ENCODE measurements around the gene STK32B.

Gene STK32B

DNA sequence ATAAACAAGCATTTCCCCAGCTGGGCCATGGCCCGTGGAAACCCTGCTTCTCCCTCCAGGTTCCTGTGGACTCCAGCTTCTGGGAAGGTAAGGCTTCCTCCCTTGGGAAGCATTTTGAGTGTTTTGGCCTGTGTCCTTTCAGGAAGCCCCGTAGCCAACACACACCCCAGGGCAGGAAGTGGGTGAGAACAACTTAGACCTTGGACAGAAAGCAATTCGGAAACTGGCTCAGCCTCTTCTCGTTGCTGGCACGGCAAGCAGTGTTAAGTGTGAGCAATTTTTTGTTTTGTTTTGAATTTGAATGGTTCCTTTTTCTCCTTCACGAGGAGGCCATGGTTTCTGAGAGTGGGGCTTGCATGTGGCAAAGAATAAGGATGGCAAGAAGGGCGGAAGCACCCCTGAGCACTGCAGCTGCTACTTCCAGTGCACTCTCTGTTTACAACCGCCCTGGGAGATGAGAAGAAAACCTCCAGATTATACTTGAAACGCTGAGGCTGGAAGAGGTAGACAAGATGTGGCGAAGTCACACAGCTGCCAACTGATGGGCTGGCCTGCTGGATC lies 17.9 kb upstream of the STK32B start:
- POLR2A ChIA-PET, result no interaction called here
- TF ChIP-seq, protein P1, sequence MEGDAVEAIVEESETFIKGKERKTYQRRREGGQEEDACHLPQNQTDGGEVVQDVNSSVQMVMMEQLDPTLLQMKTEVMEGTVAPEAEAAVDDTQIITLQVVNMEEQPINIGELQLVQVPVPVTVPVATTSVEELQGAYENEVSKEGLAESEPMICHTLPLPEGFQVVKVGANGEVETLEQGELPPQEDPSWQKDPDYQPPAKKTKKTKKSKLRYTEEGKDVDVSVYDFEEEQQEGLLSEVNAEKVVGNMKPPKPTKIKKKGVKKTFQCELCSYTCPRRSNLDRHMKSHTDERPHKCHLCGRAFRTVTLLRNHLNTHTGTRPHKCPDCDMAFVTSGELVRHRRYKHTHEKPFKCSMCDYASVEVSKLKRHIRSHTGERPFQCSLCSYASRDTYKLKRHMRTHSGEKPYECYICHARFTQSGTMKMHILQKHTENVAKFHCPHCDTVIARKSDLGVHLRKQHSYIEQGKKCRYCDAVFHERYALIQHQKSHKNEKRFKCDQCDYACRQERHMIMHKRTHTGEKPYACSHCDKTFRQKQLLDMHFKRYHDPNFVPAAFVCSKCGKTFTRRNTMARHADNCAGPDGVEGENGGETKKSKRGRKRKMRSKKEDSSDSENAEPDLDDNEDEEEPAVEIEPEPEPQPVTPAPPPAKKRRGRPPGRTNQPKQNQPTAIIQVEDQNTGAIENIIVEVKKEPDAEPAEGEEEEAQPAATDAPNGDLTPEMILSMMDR (IDR thresholded peaks at IDR 0.05; ENCODE audit: control extremely low read depth, extremely low read depth, low read depth, missing control alignments), result no peak
- CTCF ChIA-PET, result interaction anchor here (1.0 kb wide), 1 partner anchor 9 kb away, joined by 3 read pairs; no protein-coding TSS in a partner anchor
- no peak for DNase-seq (ENCODE audit: extremely low spot score)

DNA sequence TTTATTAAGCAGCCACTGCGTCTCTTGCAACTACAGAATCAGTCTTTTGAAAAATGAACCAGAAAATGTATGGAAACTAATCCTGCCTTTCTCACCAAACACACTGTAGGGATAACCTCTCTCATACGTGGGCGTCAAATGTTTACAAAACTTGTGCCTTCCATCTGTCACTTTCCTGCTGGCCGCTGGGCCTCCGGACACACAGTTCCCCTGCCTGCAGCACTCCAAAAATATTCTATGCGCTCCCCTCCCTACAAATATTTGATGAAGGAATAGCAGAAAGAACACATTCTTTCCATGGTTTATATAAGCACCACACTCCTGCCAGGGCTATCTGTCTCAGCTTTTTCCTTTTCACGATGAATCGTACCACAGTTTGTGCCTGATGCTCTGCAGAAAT lies 17.1 kb upstream of the STK32B start:
- CTCF ChIA-PET, result interaction anchor here (1.0 kb wide), 1 partner anchor 9 kb away, joined by 3 read pairs; no protein-coding TSS in a partner anchor
- POLR2A ChIA-PET, result no interaction called here
- no peak for DNase-seq (ENCODE audit: extremely low spot score)
- TF ChIP-seq, protein P1 (IDR thresholded peaks at IDR 0.05; ENCODE audit: control extremely low read depth, extremely low read depth, low read depth, missing control alignments), result no peak

DNA sequence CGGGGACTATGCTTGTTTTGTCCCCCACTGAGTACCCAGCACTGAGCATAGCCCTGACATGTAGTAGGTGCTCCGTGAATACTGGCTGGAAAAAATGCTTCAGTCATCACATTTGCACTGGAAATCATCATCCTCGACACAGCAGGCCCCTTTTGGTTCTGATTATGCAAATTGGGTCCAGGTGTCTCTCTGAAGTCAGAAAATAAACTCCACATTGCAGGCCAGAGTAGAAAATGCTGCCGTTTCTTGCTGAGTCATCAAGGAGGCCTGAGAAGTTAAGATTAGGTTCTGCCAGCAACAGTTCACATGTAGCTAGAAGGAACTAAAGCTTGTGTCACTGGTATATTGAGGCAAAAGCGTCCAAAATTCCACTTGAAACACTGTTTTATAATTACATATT lies 15.0 kb upstream of the STK32B start:
- TF ChIP-seq, protein P1 (IDR thresholded peaks at IDR 0.05; ENCODE audit: control extremely low read depth, extremely low read depth, low read depth, missing control alignments), result no peak
- ChIA-PET POLR2A (no interaction called here), CTCF (interaction anchor here (1.8 kb wide), 1 partner anchor 9 kb away, joined by 5 read pairs; no protein-coding TSS in a partner anchor)
- DNase-seq (ENCODE audit: extremely low spot score), result no peak

DNA sequence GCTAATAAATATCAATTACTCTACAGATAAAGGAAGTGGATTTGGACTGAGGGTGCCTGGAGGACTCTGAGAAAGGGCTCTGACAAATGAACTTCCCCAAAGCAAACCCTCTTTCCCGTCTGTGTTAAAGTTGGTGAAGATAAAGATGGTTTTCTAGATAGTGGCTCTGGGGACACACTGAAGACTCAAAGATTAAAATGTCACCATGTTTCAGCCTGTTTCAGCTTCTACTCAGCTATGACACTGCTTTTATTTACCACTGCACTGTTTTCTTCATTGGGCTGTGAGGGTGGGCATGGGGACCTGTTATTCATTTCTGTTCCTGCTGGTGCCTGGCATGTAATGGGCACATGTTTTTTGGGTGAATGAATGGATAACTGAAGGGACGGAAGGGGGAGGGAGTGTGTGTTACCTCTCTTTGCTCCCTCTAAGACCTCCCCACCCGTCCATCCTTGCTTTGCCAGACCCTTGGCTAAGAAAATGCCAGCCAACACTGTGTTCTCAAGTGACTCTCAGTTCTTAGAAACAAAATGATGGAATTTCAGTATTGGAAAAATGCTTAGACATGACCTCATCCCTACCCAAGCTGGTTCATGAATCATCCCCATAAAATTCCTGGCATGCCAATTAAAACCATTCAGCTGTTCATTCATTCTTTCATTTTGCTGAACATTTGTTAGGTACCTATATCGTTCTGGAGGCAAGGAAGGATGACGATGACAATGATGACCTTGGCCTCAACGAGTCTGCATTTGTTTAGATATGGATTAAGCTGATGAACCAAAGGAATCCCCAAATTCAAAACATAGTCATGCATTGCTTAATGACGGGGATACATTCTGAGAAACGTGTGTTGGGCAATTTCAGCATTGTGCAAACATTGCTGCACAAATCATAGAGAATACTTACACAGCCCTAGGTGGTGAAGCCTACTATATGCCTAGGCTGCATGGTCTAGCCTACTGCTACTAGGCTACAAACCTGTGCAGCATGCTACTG lies 13.4 kb upstream of the STK32B start:
- DNase-seq (ENCODE audit: extremely low spot score), result no peak
- ChIA-PET POLR2A (interaction anchor here (0.6 kb wide), 1 partner anchor 278 kb away, joined by 4 read pairs; no protein-coding TSS in a partner anchor), CTCF (interaction anchor here (1.8 kb wide), 1 partner anchor 10 kb away, joined by 5 read pairs; no protein-coding TSS in a partner anchor)
- TF ChIP-seq, protein P1 (IDR thresholded peaks at IDR 0.05; ENCODE audit: control extremely low read depth, extremely low read depth, low read depth, missing control alignments), result no peak

DNA sequence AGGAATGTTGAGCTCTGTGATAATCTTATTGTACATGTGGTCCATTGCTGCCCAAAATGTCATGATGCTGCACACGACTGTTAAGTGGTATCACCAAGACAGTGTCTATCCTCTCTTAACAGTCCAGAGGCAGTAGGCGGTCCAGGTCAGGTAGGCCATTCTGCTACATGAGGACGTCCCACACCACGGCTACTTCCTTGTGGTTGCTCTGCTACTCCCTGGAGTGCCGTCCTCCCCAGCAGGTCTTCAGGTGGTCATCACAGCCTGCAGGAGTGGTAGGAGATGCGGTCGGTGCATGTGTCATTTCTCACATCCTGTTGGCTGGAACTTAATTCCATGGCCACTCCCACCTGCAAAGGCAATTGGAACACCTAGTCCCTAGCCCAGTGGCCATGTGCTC lies 11.5 kb upstream of the STK32B start:
- CTCF ChIA-PET, result no interaction called here
- DNase-seq (ENCODE audit: extremely low spot score), result no peak
- POLR2A ChIA-PET, result no interaction called here
- TF ChIP-seq, protein P1 (IDR thresholded peaks at IDR 0.05; ENCODE audit: control extremely low read depth, extremely low read depth, low read depth, missing control alignments), result no peak

DNA sequence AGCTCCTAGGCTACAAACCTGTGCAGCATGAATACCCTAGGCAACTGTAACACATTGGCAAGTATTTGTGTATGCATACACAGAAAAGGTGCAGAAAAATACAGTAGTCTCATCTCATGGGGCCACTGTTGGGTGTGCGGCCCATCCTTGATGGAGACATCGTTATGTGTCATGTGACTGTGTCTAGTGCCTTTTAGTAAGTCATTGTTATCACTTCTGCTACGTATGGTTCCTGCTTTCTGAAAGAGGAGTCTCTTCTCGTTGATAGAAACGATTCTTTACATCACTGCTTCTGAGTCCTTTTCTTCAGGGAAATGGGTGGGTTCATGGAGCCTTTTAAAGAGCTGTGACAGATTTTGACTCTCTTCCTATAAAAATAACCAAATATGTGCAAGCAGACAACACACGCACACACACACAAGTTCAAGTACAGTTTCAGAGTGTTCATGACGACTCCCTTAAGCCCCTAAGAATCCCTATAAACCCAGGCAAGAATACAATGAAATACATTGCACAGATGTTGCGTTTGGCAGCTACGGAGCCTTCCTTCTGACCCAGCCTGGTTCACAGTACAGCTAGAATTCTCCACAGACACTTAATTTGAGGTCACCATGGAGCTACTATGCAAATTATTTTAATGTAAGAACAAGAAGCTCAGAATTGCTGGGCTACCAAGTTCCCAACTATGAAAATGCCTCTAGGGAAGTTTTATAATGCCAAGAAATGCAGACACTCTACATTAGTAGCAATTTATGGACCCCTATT lies 10.2 kb upstream of the STK32B start:
- ChIA-PET POLR2A (no interaction called here), CTCF (no interaction called here)
- DNase-seq (ENCODE audit: extremely low spot score), result no peak
- TF ChIP-seq, protein P1 (IDR thresholded peaks at IDR 0.05; ENCODE audit: control extremely low read depth, extremely low read depth, low read depth, missing control alignments), result no peak

Data from GM10248 (cell line).